ENCODE results near the gene SPACA4. TPM values are rescaled to one million over a fixed set of nuclear protein-coding genes. Genes with fewer than 3 reads are reported as not detected.

SPACA4 gene
- polyA plus RNA-seq, 1 donor (not counting 4 experiments of a cell fraction or from before 2014, with no cell fraction given), result 0.08 TPM

- peak; percentile 20 for FAIRE-seq
- Histone ChIP-seq H3K27me3 (ENCODE audit: control insufficient read depth, extremely low read depth, insufficient read depth, low read length) (no peaks in the 10 kb centered on the region), H3K27ac (ENCODE audit: control insufficient read depth, insufficient read depth, low read length) (no peak overlapping the region), H3K4me2 (ENCODE audit: control insufficient read depth, extremely low read depth, insufficient read depth, low read depth, low read length) (no peak overlapping the region), H3K9ac (ENCODE audit: control insufficient read depth, extremely low read depth, insufficient read depth, low read length) (no peak overlapping the region), H3K36me3 (ENCODE audit: control insufficient read depth in 2 of 2, extremely low read depth in 1 of 2, insufficient read depth in 2 of 2, low read length in 2 of 2) (no peaks in the 10 kb centered on the region), H3K9me1 (ENCODE audit: control insufficient read depth, extremely low read depth, insufficient read depth, low read length) (no peaks in the 10 kb centered on the region), H3K79me2 (ENCODE audit: control insufficient read depth, insufficient read depth, low read length) (no peaks in the 10 kb centered on the region), H4K20me1 (ENCODE audit: control insufficient read depth, extremely low read depth, insufficient read depth, low read length) (no peaks in the 10 kb centered on the region), H3K4me1 (ENCODE audit: control insufficient read depth, extremely low read depth, insufficient read depth, low read length) (peaks cover 15% of the 10 kb centered on the region), H2AFZ (ENCODE audit: control insufficient read depth, low read length) (no peak overlapping the region), H3K4me3 (ENCODE audit: control insufficient read depth in 2 of 3, extremely low read depth in 1 of 3, insufficient read depth in 2 of 3, low read depth in 1 of 3, low read length in 3 of 3) (no peak overlapping the region), H3K9me3 (ENCODE audit: control insufficient read depth, low read depth, low read length) (no peaks in the 10 kb centered on the region)
- DNase-seq (ENCODE audit: low read depth, low spot score), result no peak
- TF ChIP-seq CTCF (optimal IDR thresholded peaks at IDR 0.05 in 1 of 3, IDR thresholded peaks at IDR 0.05 in 1 of 3, conservative IDR thresholded peaks at IDR 0.05 in 1 of 3; ENCODE audit: extremely low read depth in 1 of 3, insufficient read depth in 2 of 3, low read length in 3 of 3) (no peak), EZH2 (IDR thresholded peaks at IDR 0.05; ENCODE audit: low read length) (no peak)
- dilution Hi-C loops (cut with MboI; ENCODE audit: extremely low pct_ligation_motif_present, low sequenced_read_pairs), result no loop called here
Observed at GRCh38 chr19:48571378-48572162, 35.0 kb upstream of the SPACA4 start.

GRCh38 chr19:48573163-48573505 is 33.4 kb upstream of the SPACA4 start:
- H3K4me1 ChIP-seq (ENCODE audit: control insufficient read depth, extremely low read depth, insufficient read depth, low read length), result peaks cover 12% of the 10 kb centered on the region

More at GRCh38 chr19:48573163-48573505, 33.4 kb upstream of the SPACA4 start:
- H3K36me3 ChIP-seq (ENCODE audit: control insufficient read depth in 2 of 2, extremely low read depth in 1 of 2, insufficient read depth in 2 of 2, low read length in 2 of 2), result no peaks in the 10 kb centered on the region
- H3K27ac ChIP-seq (ENCODE audit: control insufficient read depth, insufficient read depth, low read length), result no peak overlapping the region
- no peaks in the 10 kb centered on the region for H3K9me3 ChIP-seq (ENCODE audit: control insufficient read depth, low read depth, low read length)
- dilution Hi-C loops (cut with MboI; ENCODE audit: extremely low pct_ligation_motif_present, low sequenced_read_pairs), result no loop called here
- H4K20me1 ChIP-seq (ENCODE audit: control insufficient read depth, extremely low read depth, insufficient read depth, low read length), result no peaks in the 10 kb centered on the region
- H3K27me3 ChIP-seq (ENCODE audit: control insufficient read depth, extremely low read depth, insufficient read depth, low read length), result no peaks in the 10 kb centered on the region
- no peak overlapping the region for H3K4me2 ChIP-seq (ENCODE audit: control insufficient read depth, extremely low read depth, insufficient read depth, low read depth, low read length)
- no peak for TF ChIP-seq CTCF (optimal IDR thresholded peaks at IDR 0.05 in 1 of 3, IDR thresholded peaks at IDR 0.05 in 1 of 3, conservative IDR thresholded peaks at IDR 0.05 in 1 of 3; ENCODE audit: extremely low read depth in 1 of 3, insufficient read depth in 2 of 3, low read length in 3 of 3)
- no peak for TF ChIP-seq EZH2 (IDR thresholded peaks at IDR 0.05; ENCODE audit: low read length)
- no peaks in the 10 kb centered on the region for H3K79me2 ChIP-seq (ENCODE audit: control insufficient read depth, insufficient read depth, low read length)
- H3K9me1 ChIP-seq (ENCODE audit: control insufficient read depth, extremely low read depth, insufficient read depth, low read length), result no peaks in the 10 kb centered on the region
- no peak for FAIRE-seq
- H2AFZ ChIP-seq (ENCODE audit: control insufficient read depth, low read length), result no peak overlapping the region
- no peak overlapping the region for H3K9ac ChIP-seq (ENCODE audit: control insufficient read depth, extremely low read depth, insufficient read depth, low read length)
- H3K4me3 ChIP-seq (ENCODE audit: control insufficient read depth in 2 of 3, extremely low read depth in 1 of 3, insufficient read depth in 2 of 3, low read depth in 1 of 3, low read length in 3 of 3), result no peak overlapping the region
- DNase-seq (ENCODE audit: low read depth, low spot score), result no peak
